ENCODE data around the gene CDK9. TPM values are rescaled to one million over a fixed set of nuclear protein-coding genes. Genes with fewer than 3 reads are reported as not detected.

CDK9 gene
- total and polyA plus RNA-seq, 4 experiments from 2014 or later = 35.4 to 138 (median 95.2) TPM

Small RNA genes within 50 kb of the gene (microRNA-seq; reads per million reads assigned to microRNA genes)
- not detected for gene MIR2861 (ENCODE audit: borderline microRNAs expressed, borderline number of aligned reads, borderline replicate concordance)
- not detected for gene MIR3960 (ENCODE audit: borderline microRNAs expressed, borderline number of aligned reads, borderline replicate concordance)

Other genes with a start within 250 kb of the CDK9 start
- gene STXBP1, start 173.8 kb upstream of the CDK9 start, total RNA-seq = 10 to 100 TPM; 19.9 to 20.9 TPM
- gene STXBP1, start 173.8 kb upstream of the CDK9 start, polyA plus RNA-seq = 1 to 10 TPM; 4.8 to 5.5 TPM
- under 1 TPM in 1 of 2 experiments, not detected in 1; 0.25 TPM for gene CFAP157, start 79.0 kb upstream of the CDK9 start, total RNA-seq
- gene CFAP157, start 79.0 kb upstream of the CDK9 start, polyA plus RNA-seq = under 1 TPM; 0.14 to 0.22 TPM
- 1 to 10 TPM; 7.3 to 8.4 TPM for gene PTRH1, start 70.4 kb upstream of the CDK9 start, total RNA-seq
- 10 to 100 TPM; 25.6 to 31.1 TPM for gene PTRH1, start 70.4 kb upstream of the CDK9 start, polyA plus RNA-seq
- gene TTC16, start 70.0 kb upstream of the CDK9 start, total RNA-seq = 1 to 10 TPM; 2.5 to 2.6 TPM
- 1 to 10 TPM in 1 of 2 donors, under 1 TPM in 1; 0.09 to 1.8 TPM for gene TTC16, start 70.0 kb upstream of the CDK9 start, polyA plus RNA-seq
- gene TOR2A, start 50.7 kb upstream of the CDK9 start, total RNA-seq = 10 to 100 TPM; 14.3 to 18.4 TPM
- gene TOR2A, start 50.7 kb upstream of the CDK9 start, polyA plus RNA-seq = 10 to 100 TPM; 23.2 to 27.1 TPM
- 10 to 100 TPM; 43.4 to 48.6 TPM for gene SH2D3C, start 7.4 kb upstream of the CDK9 start, total RNA-seq
- 10 to 100 TPM in 1 of 2 donors, 1 to 10 TPM in 1; 8.7 to 51.5 TPM for gene SH2D3C, start 7.4 kb upstream of the CDK9 start, polyA plus RNA-seq
- gene FPGS, start 16.8 kb downstream of the CDK9 start, total RNA-seq = 100 to 1,000 TPM; 100 to 101 TPM
- gene FPGS, start 16.8 kb downstream of the CDK9 start, polyA plus RNA-seq = 10 to 100 TPM; 49.4 to 54.6 TPM
- 10 to 100 TPM; 13.7 to 13.8 TPM for gene ENG, start 68.6 kb downstream of the CDK9 start, total RNA-seq
- gene ENG, start 68.6 kb downstream of the CDK9 start, polyA plus RNA-seq = 1 to 10 TPM; 2.0 to 4.2 TPM
- 10 to 100 TPM; 58.1 to 62.7 TPM for gene AK1, start 91.6 kb downstream of the CDK9 start, total RNA-seq
- under 1 TPM in 1 of 2 donors, not detected in 1; 0.53 TPM for gene AK1, start 91.6 kb downstream of the CDK9 start, polyA plus RNA-seq
- 100 to 1,000 TPM; 125 to 127 TPM for gene ST6GALNAC6, start 113.6 kb downstream of the CDK9 start, total RNA-seq
- 10 to 100 TPM; 45.2 to 45.6 TPM for gene ST6GALNAC6, start 113.6 kb downstream of the CDK9 start, polyA plus RNA-seq
- 10 to 100 TPM; 35.7 to 38.1 TPM for gene ST6GALNAC4, start 131.0 kb downstream of the CDK9 start, total RNA-seq
- 10 to 100 TPM; 10.2 to 18.5 TPM for gene ST6GALNAC4, start 131.0 kb downstream of the CDK9 start, polyA plus RNA-seq
- 1 to 10 TPM in 1 of 2 experiments, under 1 TPM in 1; 0.72 to 1.8 TPM for gene PIP5KL1, start 144.7 kb downstream of the CDK9 start, total RNA-seq
- under 1 TPM; 0.26 to 0.79 TPM for gene PIP5KL1, start 144.7 kb downstream of the CDK9 start, polyA plus RNA-seq
- 10 to 100 TPM; 37.0 to 39.7 TPM for gene DPM2, start 151.8 kb downstream of the CDK9 start, total RNA-seq
- gene DPM2, start 151.8 kb downstream of the CDK9 start, polyA plus RNA-seq = 10 to 100 TPM; 41.0 to 43.1 TPM
- gene EEIG1, start 195.0 kb downstream of the CDK9 start, total RNA-seq = 100 to 1,000 TPM; 516 to 550 TPM
- gene EEIG1, start 195.0 kb downstream of the CDK9 start, polyA plus RNA-seq = 100 to 1,000 TPM in 1 of 2 donors, 10 to 100 TPM in 1; 95.4 to 205 TPM